ENCODE data around the gene PDE4D.
"Not testable (repeated sequence)": the region's sequence is repeated elsewhere in the genome, so short reads cannot be mapped to it uniquely, and the experiment has no call there.

Gene PDE4D

DNA sequence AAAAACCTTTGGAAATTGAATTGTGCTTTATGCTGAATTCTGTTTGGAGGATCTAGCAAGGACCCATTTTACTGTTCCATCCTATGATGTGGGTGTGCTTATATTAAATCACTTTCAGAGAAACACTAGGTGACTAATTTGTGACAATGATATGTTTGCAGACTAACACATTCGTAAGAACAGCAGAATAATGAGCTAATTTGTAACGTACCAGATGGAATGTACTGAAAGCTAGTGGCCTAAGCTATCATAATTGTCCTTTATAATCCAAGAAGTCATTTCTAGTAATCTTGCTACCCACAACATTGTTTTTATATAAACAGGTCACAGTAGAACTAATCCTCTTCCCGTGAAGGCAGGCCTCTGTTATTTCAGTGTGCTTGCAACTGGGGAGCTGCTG lies 292.5 kb downstream of the PDE4D start:
- DNase-seq, result no peak

DNA sequence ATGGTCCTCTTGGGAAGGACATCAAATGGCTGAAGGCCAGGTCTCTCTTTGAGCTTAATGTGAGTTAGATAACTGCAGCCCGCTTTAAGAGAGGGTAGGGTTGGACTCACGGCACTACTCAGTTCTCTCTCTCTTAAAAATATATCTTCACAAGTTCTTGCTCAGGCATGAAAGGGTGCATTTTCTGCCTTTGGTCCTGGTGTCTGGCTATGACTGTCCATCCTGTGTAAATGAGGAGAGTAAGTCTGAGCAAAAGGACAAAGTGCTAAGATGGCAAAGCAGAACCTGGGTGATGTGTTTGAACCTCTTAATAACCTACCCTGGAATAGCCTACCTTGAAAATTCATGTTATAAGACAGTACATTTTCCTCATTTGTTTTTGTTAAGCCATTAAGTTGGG lies 293.4 kb downstream of the PDE4D start:
- DNase-seq, result no peak

DNA sequence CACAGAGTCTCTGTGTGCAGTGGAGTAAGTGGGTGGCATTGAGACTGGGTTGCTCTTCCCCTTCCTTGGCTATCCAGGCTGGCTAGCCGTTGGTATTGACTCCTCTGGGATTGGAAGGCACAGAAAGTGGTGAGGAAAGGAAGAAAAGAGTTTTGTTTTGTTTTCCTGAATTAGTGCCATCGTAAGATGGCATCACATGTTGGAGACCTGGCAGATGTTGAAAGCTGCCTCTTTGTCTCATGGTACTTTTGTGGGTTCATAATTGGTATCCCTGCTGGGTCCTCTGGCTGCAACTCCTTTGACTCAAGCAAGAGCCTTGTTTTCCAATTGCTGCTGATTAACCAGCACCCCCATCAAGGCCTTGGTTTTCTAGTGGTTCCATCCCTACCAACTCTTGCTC lies 293.8 kb downstream of the PDE4D start:
- DNase-seq, result no peak

DNA sequence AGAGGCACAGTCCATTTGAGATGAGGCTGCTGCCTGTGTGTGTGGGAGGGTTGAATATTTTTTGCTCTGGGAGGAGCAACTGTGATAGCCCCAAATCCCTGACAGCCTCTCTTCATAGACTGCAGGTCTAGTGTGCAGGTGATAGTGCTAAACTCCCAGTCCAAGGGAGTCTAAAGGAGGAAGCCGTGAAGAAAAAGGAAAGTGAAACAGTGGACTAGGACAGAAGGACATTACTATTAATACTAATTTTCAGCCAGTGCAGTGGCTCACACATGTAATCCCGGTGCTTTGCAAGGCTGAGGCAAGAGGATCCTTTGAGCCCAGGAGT lies 295.0 kb downstream of the PDE4D start:
- peak; percentile 37 for DNase-seq

DNA sequence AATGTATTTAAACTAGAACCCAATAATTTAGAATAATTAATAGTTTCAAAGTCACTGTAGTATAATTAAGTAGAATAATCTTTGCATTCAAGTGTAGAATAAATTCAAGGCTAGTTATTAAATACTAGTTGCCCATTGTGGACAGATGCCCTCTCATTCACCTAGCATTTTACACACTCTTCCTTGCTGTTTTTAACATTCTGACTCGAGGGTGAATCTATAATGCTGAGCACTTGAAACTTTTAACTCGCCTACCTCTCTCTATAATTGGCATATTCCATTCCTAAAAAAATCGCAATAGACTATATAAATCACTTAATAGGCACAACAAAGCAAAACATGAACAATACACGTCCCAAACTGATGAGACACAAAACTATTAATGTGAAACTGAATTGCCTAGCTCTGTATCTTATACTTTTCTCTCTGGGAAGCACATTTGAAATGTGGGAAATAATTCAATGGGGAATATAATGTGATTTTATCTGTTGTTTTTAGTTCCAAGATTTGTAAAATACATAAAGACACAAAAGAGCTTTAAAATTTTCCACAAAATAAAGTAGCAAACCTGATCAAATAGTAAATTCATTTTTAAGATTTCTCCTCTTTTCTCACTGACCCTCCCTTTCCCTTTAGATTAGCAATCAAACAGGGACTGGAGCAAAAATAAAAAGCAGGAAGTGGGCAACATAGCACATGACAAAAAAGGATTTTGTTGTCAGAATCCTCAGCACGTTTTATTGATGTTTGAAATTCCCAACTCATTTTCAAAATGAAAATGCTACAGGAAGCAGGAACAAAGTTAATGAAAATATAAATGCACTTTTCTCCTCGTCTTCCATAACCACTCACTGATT lies 295.6 kb downstream of the PDE4D start:
- DNase-seq, result no peak

DNA sequence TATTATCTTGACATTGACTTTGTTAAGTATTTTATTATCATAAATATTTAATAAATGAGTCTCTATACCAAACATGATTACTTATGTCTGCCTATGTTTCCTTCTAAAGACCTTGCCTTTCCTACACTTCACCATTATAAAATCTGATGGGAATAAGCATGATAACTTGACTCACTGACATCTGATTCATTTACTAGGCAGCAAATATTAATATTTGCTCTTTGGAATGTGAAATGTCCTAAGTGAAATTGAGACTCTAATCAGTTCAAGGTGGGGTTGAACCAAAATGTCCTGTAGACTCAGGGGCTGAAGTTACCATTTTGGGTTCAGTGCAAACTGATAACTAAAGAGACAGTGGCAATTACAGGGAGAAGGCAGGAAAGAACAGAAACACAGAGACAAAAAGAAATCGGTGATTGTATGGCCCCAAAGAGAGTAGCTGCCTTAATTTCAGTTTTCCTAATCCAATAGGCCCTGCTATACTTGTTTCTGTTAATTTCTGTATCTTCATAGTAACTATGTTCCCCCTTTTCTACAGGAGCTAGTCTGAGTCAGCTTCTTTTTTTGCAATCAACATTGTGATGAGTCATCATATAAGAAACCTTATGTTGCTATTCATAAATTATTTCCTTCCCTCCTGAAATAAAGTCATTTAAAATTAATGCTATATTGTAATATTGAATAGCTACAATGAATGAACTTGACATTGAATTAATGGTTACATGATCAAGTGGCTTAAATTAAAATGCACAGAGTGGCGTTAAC lies 296.8 kb downstream of the PDE4D start:
- no peak for DNase-seq

DNA sequence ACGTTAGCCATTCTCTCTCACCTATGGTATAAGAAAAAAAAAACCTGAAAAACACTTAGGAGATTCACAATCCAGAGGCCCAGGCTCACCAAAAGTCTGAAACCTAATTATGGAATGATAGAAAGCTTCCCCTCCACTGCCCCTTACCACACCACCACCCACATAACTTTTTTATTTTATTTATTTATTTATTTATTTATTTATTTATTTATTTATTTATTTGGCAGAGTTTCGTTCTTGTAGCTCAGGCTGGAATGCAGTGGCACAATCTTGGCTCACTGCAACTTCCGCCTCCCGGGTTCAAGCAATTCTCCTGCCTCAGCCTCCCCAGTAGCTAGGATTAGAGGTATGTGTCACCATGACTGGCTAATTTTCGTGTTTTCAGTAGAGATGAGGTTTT lies 299.4 kb downstream of the PDE4D start:
- DNase-seq, result not testable (repeated sequence)

DNA sequence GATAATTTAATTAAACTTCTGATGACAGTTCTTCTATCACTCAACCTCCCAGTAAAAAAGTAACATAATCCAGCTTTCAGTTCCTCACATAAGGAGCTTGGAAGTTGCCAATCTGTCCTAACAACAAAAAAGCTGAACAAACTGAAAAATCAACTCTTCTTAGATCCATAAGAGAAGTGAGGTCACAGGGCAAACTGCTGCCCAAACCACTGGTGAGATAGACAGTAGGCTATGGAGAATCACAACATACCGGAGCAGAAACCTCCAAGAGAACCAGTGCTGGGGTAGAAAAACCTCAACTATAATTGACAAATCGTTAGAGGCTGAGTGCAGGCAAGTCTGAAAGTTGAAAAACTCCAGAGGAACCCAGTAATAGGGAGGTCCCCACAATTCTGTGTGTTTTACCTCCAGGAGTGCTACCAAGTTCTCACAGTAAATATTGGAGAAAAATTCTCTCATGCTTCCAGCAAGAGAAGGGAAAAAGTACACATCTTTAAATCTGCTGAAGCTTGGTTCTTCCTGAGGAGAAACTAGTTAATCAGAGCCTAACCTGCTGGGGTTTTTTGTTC lies 300.0 kb downstream of the PDE4D start:
- DNase-seq, result no peak

DNA sequence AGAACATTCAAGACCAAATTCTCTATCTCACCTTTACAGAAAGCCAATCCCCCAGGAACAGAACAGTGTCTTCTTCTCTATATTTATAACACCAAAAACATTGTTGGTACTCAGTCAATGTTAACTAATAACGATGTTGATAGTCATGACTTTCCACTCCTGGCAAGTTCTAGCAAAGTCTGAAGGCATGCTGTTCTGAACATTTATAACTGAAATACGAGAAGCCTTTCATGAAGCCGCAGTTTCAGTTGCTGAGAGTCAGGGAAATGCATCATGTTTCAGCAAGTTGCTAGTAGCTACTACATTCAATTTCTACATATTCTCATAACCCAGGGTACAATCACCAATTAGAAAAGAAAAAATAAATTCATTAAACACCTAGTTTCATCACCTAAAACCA lies 301.4 kb downstream of the PDE4D start:
- peak; percentile 42 for DNase-seq

DNA sequence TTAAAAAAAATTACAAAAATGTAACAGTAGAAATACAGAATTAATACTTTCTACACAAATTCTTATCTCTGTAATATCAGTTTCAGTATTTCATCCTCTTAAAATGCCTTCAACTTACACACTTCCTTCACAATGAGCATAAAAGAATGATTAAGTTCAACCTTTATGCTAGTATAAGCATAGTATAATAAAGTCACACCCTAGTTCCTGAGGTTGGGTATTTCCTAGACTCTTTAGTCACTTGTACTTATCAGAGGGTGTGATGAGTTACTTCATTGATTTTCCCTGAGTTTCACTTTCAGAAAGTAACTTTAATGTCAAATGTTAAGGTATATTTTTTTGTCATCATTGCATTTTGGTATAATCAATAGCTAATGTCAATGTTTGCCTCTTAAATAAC lies 302.4 kb downstream of the PDE4D start:
- DNase-seq, result no peak

DNA sequence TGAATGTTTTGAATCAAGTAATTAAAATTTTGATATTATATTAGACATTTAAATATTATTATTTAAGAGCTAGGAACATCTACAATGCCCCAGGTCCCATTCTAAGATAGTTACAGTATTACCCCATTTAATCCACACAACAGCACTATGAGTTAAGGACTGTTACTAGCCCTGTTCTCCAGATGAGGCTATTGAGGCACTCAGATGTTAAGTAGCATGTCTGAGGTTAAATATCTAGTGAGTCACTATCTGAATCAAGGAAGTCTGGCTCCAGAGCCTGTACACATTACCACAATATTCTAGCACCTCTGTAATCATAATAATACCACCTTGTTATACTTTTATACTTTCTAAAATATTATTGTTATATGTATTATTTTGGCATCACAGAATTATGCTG lies 304.6 kb downstream of the PDE4D start:
- DNase-seq, result no peak

DNA sequence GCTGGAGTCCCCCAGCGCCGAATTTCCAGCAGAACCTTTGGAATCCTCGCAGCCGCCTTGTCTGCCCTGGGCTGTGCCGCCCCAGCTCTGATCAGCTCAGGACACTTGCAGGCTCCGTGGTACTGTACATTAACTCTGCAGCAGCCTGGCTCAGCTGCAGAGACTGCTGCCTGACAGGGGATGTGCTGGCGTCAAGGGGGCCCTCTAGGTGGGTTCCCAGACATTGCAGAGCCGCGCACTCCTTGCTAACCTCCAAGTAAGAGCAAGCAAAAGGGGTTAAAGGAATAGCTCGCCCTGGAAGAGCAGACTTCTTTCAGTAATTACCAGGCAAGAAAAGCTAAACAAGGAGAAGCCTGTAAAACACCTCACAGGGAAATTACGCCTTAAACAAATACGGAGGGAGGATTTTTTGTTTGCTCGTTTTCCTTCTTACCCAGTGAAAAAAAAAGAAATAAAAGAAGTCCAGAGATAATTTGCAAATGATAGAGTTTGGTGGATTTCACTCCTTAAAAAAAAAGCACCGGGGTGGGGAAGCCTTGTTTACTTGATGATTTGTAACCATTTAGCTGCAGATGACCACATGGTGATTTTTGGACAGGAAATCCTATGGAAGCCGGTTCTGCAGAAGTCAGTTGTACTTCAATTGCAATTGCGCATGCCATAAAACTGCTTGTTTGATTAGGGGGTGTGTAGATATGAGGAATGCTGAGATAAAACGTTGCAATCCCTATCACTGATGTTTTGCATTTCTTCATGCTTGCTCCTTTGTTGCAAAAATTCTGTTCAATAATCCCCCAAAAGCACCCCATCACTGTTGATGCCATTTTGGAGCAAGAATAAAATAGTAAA lies 305.8 kb downstream of the PDE4D start:
- DNase-seq, result peak; percentile 85

DNA sequence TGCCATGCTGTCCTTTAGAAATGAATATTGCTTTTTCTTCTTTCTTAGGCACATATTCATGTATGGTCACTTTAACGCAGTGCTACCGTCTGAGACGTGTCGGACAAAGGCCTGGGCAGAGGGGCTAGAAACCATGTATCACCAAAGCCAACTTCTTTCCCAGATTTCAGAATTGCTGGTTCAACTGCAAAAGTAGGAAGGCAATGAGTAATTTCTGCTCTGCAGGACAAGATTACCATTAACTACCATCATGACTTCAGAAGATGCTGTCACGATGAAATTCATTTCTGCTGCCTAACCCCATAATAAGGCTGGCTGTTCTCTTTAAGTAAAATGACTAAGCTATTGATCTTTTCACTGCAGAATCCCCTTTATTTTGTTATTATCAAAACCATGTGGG lies 306.7 kb downstream of the PDE4D start:
- DNase-seq, result no peak

DNA sequence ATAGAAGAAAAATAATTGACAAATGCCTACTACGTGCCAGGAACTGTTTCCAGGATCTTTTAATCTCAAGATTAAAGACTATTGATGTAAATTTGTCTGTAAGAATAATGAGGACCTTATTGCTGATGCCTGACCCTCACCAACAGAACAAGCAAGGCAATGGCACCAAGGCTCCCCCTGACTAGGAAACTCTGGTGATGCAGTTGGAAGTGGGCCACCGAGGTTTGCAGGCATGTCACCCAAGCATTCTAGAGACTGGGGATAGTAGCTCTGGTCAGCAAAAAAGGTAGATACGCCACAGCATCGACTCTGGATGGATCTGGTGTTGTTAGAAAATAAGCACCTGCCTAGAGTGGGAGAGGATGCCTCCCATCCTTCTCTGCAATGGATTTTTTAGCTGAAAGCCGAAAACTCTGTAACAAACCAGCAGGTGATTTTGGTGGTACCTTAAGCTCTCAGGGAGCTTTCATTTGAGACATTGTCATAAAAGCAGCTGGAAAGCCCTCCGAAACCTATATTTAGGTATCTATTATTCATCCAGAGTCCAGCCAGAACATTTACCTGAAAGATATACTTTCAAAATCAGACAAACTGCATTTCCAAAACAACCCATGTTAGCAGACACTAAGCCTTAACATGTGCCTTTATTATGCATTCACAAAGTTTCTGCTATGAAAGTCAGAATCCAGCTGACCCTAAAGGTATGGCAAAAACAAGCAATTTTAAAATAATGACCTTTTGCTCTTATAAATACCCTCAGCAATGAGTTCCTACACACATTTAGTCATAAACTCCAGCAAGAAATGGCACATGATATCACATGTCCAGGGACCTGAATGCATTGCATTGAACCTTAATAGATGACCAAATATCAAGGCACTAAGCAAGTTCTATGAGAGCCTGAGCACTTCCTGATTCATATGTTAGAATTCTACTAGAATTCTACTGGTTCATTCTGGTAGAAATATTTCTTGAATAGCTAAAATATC lies 308.4 kb downstream of the PDE4D start:
- DNase-seq, result no peak

DNA sequence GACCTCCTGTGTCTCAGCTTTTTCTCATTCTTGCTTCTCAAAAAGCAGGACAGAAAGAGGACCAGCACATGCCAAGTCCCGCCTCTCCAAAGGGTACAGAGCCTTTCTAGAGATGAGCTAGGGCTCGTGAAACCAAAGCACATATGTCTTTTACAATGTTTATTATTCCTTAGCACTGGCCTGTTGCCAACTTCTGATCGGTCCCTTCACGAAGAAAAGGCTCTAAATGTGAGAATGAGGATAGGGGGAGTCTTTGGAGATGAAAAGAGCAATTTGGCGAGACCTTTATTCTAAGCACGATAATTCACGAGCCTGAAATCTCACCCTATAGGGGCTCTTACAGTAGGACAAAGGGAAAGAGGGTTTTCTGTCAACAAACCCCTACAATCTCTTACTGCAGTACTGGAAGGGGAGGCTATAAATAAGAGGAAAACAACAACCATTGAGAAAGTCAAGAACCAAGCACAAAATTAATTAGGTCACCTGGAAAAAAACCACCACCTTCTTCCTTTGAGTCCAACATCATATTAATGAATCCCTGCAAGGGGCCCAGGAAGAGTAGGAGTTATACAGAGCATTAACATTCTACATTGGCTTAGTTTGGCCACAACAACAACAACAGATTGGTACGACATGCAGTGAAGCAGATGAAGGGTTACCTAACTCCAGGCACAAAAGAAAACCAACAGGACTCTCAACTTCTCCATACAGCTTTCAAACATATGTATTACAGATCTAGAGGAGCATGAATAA lies 309.5 kb downstream of the PDE4D start:
- peak; percentile 88 for DNase-seq

DNA sequence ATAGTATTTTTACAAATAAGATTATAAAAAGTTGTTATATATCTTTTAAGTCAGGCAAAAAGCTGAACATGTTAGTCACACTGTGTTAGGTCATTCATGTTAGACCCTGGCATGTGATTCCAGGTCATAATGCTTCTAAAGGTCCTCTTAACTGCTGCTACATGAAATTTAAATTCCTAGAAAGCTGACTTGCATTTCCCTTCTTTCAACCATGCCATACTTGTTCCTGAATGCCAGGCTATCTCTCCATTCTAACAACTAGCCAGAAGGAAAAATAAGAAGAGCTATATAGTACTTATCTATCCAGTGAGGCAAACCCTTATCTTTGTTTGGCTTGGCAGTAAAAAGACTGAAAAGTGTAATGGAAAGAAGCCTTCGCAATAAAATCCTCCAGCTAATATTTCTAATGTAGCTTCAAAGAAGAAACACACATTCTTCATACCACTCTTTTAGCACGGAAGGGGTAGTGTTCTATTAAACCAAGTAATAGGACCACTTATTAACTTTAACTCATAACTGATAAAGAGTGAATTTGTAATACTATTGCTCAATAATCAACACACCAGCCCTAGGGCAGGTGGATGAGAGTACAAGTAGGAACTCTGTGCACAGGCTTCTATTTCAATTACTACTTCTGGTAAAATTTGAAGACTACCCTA lies 310.2 kb downstream of the PDE4D start:
- peak; percentile 88 for DNase-seq

DNA sequence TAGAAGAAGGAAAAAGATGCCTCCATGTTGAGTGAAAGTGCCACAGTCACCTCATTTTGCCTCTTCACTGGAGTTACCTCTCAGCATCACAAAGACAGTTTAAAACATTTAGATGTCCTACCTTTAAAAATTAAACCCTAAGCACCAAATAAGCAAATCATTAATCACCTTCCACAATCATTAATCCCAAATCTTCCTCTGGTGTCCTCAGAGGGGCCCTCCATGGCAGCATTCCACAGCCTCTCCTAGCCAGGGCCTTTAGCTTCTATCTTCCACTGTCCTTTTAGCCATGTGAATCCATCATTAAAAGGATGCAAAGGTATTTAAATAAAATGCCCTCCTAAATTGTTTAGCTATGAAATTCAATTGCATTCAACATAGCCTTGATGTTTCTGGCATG lies 310.8 kb downstream of the PDE4D start:
- DNase-seq, result no peak

DNA sequence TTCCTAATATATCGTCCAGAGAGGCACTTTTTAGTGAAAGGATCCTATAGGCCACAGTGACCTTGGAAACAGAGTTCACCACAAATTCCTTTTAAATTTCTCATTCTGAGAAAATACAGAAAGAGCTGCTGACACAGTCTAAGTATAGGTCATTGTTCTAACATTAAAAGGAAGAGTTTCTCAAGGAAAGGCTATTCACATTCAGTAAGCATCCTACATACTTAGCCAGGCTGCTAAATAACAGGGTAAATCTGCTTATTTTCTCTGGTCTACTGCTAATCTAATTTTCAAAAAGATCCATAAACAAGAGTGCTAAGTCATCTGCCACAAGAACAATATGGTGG lies 313.7 kb downstream of the PDE4D start:
- DNase-seq, result no peak

DNA sequence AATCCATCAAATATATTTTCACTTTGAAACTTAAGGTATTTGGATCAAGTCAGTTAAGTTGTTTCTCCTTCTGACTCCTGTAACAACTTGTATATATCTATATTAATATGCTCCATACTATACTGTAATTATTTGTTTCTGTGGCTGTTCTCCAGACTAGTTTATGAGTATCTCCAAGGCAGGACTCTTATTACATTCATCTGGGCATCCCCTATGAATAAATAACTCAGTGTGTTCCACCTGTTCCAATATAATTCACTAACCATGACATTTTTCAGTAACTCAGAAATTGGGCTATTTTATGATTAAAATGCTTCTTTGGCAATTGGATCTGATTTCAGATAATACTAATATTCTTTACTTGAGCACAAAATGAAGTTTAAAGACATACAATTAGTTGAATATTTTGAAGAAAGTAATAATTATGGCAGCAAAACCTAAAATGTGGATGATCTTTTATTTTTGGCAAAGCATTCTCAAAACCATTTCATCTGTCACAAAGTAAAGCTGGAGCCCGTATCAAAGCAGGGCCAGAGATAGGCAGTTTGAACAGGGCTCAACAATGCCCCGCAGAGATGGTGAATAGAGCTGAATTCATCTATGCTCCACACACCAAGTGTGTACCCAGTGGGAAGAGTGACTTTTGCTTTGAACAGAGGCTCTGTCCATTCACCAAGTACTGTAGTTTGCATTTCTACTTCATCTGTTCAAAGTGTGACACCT lies 314.3 kb downstream of the PDE4D start:
- no peak for DNase-seq

DNA sequence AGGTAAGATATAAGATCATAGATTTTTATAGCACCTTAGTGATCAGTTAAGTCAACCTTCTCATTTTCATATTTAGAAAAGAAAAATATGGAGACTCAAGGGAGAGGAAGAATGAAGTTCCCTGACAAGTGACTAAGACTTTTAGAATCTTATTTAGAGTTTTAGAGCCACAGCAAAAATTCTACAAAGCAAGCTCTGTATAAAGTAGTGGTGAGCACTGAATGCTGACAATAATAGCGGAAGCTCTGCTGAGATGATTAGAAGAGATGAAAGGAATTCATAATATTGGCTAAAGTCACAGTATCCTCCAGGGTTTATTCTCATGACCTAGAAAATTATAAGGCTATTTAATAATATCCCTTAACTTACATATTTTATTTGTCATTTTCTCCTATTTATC lies 316.0 kb downstream of the PDE4D start:
- DNase-seq, result no peak

Data from NCI-H2029 treated with DMSO at 0.1 percent for 48 hours (cell line).